ENCODE data around the gene IL11. TPM values are rescaled to one million over a fixed set of nuclear protein-coding genes. Genes with fewer than 3 reads are reported as not detected.
"Not testable (repeated sequence)": the region's sequence is repeated elsewhere in the genome, so short reads cannot be mapped to it uniquely, and the experiment has no call there.

The IL11 gene
- total RNA-seq, 1 donor from 2014 or later = 183 TPM

DNA sequence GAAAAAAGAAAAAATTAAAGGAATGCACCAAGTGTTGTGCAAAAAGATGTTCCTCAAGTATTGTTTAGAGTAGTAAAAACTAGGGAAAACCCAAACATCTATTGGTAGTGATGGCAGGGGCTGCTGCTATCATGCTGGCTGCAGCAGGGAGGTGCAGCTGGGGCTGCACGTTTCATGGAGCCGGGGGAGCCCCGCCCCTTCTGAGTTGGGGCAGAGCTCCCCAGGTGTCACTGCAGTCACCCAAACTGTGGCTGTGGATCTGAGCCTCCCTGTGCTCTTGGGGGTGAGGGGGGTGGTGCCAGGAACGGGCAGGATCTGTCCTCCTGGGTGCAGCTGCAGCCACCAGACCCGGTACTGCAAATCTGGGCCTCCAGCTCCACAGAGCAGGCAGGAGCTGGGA lies 48.8 kb upstream of the IL11 start:
- Histone ChIP-seq H3K9me3 (ENCODE audit: insufficient read depth, low read depth, low read length) (no peaks in the 10 kb centered on the region), H3K36me3 (ENCODE audit: insufficient read depth, low read length) (no peaks in the 10 kb centered on the region), H3K27me3 (ENCODE audit: insufficient read depth, low read length) (peaks cover 5% of the 10 kb centered on the region), H4K20me1 (ENCODE audit: insufficient read depth, low read length) (no peaks in the 10 kb centered on the region), H3K9ac (ENCODE audit: low read length) (no peak overlapping the region), H3K4me2 (ENCODE audit: low read length) (no peak overlapping the region), H3K4me1 (ENCODE audit: insufficient read depth, low read length) (no peaks in the 10 kb centered on the region), H3K4me3 (ENCODE audit: insufficient read depth, low read depth, low read length) (no peak overlapping the region), H3K79me2 (ENCODE audit: insufficient read depth, low read length) (no peaks in the 10 kb centered on the region), H2AFZ (ENCODE audit: low read depth, low read length) (no peak overlapping the region), H3K27ac (ENCODE audit: low read depth, low read length) (no peak overlapping the region)
- Mint-ChIP-seq H3K4me3 (ENCODE audit: unreplicated experiment) (no peak overlapping the region), H3K27me3 (ENCODE audit: low read depth, unreplicated experiment) (peaks cover 27% of the 10 kb centered on the region), H3K27ac (ENCODE audit: unreplicated experiment) (no peak overlapping the region), H3K4me1 (ENCODE audit: low read depth, unreplicated experiment) (peaks cover 1% of the 10 kb centered on the region), H3K9me3 (ENCODE audit: unreplicated experiment) (no peaks in the 10 kb centered on the region), H3K36me3 (ENCODE audit: low read depth, unreplicated experiment) (no peaks in the 10 kb centered on the region)
- DNase-seq (ENCODE audit: low read depth) = no peak
- no peak for TF ChIP-seq EZH2 (IDR thresholded peaks at IDR 0.05; ENCODE audit: insufficient read depth, low read length)
- no peak for FAIRE-seq

DNA sequence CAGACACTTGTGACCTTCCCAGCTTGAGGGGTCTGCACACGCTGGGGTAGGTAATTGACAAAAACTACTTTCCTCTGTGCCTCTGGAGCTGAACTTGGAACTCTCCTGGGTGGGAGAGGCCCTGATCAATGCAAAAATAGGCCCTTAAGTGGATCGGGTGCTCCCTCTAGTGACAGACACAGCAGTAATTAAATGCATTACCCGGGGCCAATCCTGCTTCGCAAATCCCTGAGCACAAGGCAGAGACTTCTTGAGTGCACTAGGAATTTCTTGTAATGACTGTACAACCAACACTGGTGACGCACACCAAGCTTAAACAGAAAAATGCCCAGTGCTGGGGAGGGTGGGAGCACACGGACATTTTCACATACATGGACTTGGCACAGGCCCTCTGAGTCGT lies 47.9 kb upstream of the IL11 start:
- H3K4me3 Mint-ChIP-seq (ENCODE audit: unreplicated experiment) = no peak overlapping the region

DNA sequence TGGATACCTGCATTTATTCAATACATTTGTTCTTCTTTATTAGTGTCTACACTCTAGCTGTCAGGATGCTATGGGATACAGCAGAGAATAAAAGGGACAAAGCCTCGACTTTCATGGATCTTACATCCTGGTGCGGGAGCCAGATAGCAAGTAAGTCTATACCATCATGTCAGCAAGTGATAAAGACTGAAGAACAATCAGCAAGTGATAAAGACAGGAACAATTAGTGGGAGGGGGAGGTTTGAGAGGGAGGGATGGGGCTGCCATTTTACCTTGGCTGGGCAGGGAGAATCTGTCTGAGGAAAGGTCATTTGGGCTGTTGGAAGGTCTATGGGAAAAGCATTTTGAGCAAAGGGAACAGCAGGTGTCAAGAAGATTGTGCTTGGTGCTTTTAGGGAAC lies 39.9 kb upstream of the IL11 start:
- no peak overlapping the region for H3K9ac ChIP-seq (ENCODE audit: low read length)
- no peak for FAIRE-seq
- H3K36me3 Mint-ChIP-seq (ENCODE audit: low read depth, unreplicated experiment) = peaks cover 17% of the 10 kb centered on the region
- H3K4me1 Mint-ChIP-seq (ENCODE audit: low read depth, unreplicated experiment) = peaks cover 15% of the 10 kb centered on the region
- no peak overlapping the region for H3K4me3 Mint-ChIP-seq (ENCODE audit: unreplicated experiment)
- no peak overlapping the region for H3K4me3 ChIP-seq (ENCODE audit: insufficient read depth, low read depth, low read length)
- peaks cover 14% of the 10 kb centered on the region for H3K9me3 Mint-ChIP-seq (ENCODE audit: unreplicated experiment)
- no peaks in the 10 kb centered on the region for H3K9me3 ChIP-seq (ENCODE audit: insufficient read depth, low read depth, low read length)
- no peak overlapping the region for H2AFZ ChIP-seq (ENCODE audit: low read depth, low read length)
- H3K4me1 ChIP-seq (ENCODE audit: insufficient read depth, low read length) = peaks cover 16% of the 10 kb centered on the region
- no peak overlapping the region for H3K27ac ChIP-seq (ENCODE audit: low read depth, low read length)
- H3K36me3 ChIP-seq (ENCODE audit: insufficient read depth, low read length) = peaks cover 9% of the 10 kb centered on the region
- H4K20me1 ChIP-seq (ENCODE audit: insufficient read depth, low read length) = peaks cover 22% of the 10 kb centered on the region
- H3K27me3 ChIP-seq (ENCODE audit: insufficient read depth, low read length) = no peaks in the 10 kb centered on the region
- no peak overlapping the region for H3K27ac Mint-ChIP-seq (ENCODE audit: unreplicated experiment)
- peaks cover 24% of the 10 kb centered on the region for H3K79me2 ChIP-seq (ENCODE audit: insufficient read depth, low read length)
- H3K4me2 ChIP-seq (ENCODE audit: low read length) = no peak overlapping the region
- peaks cover 14% of the 10 kb centered on the region for H3K27me3 Mint-ChIP-seq (ENCODE audit: low read depth, unreplicated experiment)
- no peak for TF ChIP-seq EZH2 (IDR thresholded peaks at IDR 0.05; ENCODE audit: insufficient read depth, low read length)
- TF ChIP-seq, protein P1, sequence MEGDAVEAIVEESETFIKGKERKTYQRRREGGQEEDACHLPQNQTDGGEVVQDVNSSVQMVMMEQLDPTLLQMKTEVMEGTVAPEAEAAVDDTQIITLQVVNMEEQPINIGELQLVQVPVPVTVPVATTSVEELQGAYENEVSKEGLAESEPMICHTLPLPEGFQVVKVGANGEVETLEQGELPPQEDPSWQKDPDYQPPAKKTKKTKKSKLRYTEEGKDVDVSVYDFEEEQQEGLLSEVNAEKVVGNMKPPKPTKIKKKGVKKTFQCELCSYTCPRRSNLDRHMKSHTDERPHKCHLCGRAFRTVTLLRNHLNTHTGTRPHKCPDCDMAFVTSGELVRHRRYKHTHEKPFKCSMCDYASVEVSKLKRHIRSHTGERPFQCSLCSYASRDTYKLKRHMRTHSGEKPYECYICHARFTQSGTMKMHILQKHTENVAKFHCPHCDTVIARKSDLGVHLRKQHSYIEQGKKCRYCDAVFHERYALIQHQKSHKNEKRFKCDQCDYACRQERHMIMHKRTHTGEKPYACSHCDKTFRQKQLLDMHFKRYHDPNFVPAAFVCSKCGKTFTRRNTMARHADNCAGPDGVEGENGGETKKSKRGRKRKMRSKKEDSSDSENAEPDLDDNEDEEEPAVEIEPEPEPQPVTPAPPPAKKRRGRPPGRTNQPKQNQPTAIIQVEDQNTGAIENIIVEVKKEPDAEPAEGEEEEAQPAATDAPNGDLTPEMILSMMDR (IDR thresholded peaks at IDR 0.05; ENCODE audit: insufficient read depth, low read depth, low read length) = no peak
- no peak for DNase-seq (ENCODE audit: low read depth)

More for the DNA sequence above, 47.9 kb upstream of the IL11 start:
- H3K27ac ChIP-seq (ENCODE audit: low read depth, low read length) = no peak overlapping the region
- no peaks in the 10 kb centered on the region for H4K20me1 ChIP-seq (ENCODE audit: insufficient read depth, low read length)
- no peaks in the 10 kb centered on the region for H3K4me1 ChIP-seq (ENCODE audit: insufficient read depth, low read length)
- FAIRE-seq (peak; percentile 56), DNase-seq (ENCODE audit: low read depth) (peak; percentile 78)
- no peaks in the 10 kb centered on the region for H3K36me3 Mint-ChIP-seq (ENCODE audit: low read depth, unreplicated experiment)
- H3K4me1 Mint-ChIP-seq (ENCODE audit: low read depth, unreplicated experiment) = peaks cover 1% of the 10 kb centered on the region
- no peaks in the 10 kb centered on the region for H3K9me3 ChIP-seq (ENCODE audit: insufficient read depth, low read depth, low read length)
- H3K27me3 Mint-ChIP-seq (ENCODE audit: low read depth, unreplicated experiment) = peaks cover 24% of the 10 kb centered on the region
- H2AFZ ChIP-seq (ENCODE audit: low read depth, low read length) = no peak overlapping the region
- H3K27ac Mint-ChIP-seq (ENCODE audit: unreplicated experiment) = peak overlapping the region; percentile 75
- H3K9me3 Mint-ChIP-seq (ENCODE audit: unreplicated experiment) = no peaks in the 10 kb centered on the region
- no peak overlapping the region for H3K4me3 ChIP-seq (ENCODE audit: insufficient read depth, low read depth, low read length)
- H3K36me3 ChIP-seq (ENCODE audit: insufficient read depth, low read length) = no peaks in the 10 kb centered on the region
- no peak overlapping the region for H3K9ac ChIP-seq (ENCODE audit: low read length)
- H3K4me2 ChIP-seq (ENCODE audit: low read length) = no peak overlapping the region
- H3K27me3 ChIP-seq (ENCODE audit: insufficient read depth, low read length) = peaks cover 2% of the 10 kb centered on the region
- TF ChIP-seq, protein P1 (IDR thresholded peaks at IDR 0.05; ENCODE audit: insufficient read depth, low read depth, low read length) = peak; percentile 86
- TF ChIP-seq EZH2 (IDR thresholded peaks at IDR 0.05; ENCODE audit: insufficient read depth, low read length) = no peak
- H3K79me2 ChIP-seq (ENCODE audit: insufficient read depth, low read length) = no peaks in the 10 kb centered on the region

DNA sequence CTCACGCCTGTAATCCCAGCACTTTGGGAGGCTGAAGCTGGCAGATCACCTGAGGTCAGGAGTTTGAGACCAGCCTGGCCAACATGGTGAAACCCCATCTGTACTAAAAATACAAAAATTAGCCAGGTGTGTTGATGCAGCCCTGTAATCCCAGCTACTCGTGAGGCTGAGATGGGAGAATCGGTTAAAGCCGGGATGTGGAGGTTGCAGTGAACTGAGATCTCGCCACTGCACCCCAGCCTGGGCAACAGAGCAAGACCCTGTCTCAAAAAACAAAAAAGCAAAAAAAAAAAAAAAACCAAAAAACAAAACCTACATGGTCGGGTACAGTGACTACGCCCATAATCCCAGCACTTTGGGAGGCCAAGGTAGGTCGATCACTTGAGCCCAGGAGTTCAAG lies 38.9 kb upstream of the IL11 start:
- Histone ChIP-seq H3K79me2 (ENCODE audit: insufficient read depth, low read length) (peaks cover 31% of the 10 kb centered on the region), H3K4me1 (ENCODE audit: insufficient read depth, low read length) (peaks cover 16% of the 10 kb centered on the region), H4K20me1 (ENCODE audit: insufficient read depth, low read length) (peaks cover 29% of the 10 kb centered on the region)
- H3K4me3 ChIP-seq (ENCODE audit: insufficient read depth, low read depth, low read length); H3K36me3 ChIP-seq (ENCODE audit: insufficient read depth, low read length); H3K9ac ChIP-seq (ENCODE audit: low read length); H3K4me2 ChIP-seq (ENCODE audit: low read length); H3K27me3 Mint-ChIP-seq (ENCODE audit: low read depth, unreplicated experiment); H2AFZ ChIP-seq (ENCODE audit: low read depth, low read length); H3K9me3 ChIP-seq (ENCODE audit: insufficient read depth, low read depth, low read length); FAIRE-seq; DNase-seq (ENCODE audit: low read depth); H3K27ac ChIP-seq (ENCODE audit: low read depth, low read length); H3K27me3 ChIP-seq (ENCODE audit: insufficient read depth, low read length): not testable (repeated sequence)
- Mint-ChIP-seq H3K4me1 (ENCODE audit: low read depth, unreplicated experiment) (peaks cover 15% of the 10 kb centered on the region), H3K36me3 (ENCODE audit: low read depth, unreplicated experiment) (peaks cover 17% of the 10 kb centered on the region), H3K27ac (ENCODE audit: unreplicated experiment) (peak overlapping the region; percentile 96), H3K9me3 (ENCODE audit: unreplicated experiment) (peaks cover 14% of the 10 kb centered on the region), H3K4me3 (ENCODE audit: unreplicated experiment) (peak overlapping the region; percentile 50)
